Renal cortex interstitium (tissue), 11 donors: Measurements from ENCODE around the gene UVRAG. TPM values are rescaled to one million over a fixed set of nuclear protein-coding genes. Genes with fewer than 3 reads are reported as not detected.

Source experiments
- DNase-seq, 11 donors: peaks; one replicate each; pipeline ENCODE4 v3.0.0-alpha.2; 2013; ENCODE audit warnings: low read depth in 9 of 11, low spot score in 4 of 11; ENCODE audit errors: extremely low read depth in 1 of 11
- polyA plus RNA-seq, 3 donors: library from polyadenylated mRNA; unstranded; fragments of 120-200 nt; gene quantifications; one replicate each; pipeline ENCODE4 v1.2.1, GENCODE V29; 2013; ENCODE audit not compliant: insufficient read length in 3 of 3

UVRAG gene
- polyA plus RNA-seq, 3 donors, result 15.4 to 18.1 (median 16.5) TPM

- no peak for DNase-seq
Observed at GRCh38 chr11:75894036-75894585, 79.1 kb downstream of the UVRAG start.

DNA sequence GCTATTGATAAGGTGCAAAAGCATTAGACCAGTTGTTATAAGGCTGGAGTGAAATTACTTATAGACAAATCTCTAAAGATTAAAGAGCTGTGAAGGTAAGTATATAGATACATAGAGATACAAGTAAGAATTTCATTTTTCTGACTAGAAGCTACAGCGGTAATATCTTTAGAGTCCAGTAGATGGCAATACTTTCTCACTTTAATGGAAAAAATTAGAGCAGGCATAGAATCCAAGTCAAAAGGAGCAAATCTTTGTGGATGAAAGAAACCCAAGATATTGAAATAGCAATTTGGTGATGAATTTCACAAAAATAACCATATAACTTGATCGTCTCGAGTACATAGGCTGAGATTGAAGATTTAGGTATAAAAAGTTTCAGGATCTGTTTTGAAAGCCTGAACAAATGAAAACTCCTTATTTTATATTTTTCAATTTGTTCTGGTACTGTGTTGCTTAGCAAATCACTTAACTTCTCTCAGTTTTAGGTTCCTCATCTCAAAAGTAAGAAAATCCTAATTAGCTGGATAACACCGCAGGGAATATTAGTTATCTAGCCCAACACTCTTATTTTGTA lies 81.9 kb downstream of the UVRAG start:
- peak in 8 of 11 donors; percentile 12 to 41 (median 23) for DNase-seq

- DNase-seq, result no peak
Observed at GRCh38 chr11:75898871-75899270, 83.9 kb downstream of the UVRAG start.

DNA sequence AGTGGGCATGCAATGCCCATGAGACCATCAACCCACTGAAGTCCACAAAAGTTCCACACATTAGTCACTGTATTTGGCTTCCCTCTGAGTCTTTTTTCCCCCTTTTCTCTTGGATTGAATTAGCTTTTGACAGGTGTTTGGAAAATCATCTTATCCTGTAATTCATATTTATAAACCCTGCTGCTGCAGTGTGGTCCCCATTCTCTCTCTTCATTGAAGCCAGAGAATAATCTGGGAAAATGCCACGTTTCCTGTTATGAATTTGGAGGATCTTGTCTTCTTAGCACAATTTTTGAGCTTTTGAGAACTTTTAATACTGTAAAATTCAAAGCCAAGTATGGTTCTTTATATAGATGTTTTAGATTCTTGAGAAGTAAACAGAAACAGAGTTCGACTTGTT lies 84.8 kb downstream of the UVRAG start:
- DNase-seq, result no peak

DNA sequence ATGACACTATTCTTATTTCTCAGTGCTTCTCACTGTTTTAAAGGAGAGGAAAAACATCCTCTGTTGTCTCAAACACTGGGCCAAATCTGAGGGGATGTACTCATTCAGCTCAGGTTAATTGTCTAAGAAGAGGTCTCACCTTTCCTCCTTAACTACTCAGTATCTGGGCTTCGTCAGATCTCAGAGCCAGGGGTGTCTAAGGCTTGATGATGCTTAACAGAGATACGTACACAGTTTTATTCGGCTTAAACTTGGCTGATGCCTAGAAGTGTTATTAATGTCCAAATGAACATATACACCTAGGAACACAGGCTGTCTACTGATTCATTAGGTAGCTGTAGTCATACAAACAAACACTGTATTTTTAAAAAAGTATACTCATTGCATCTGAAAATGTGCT lies 85.8 kb downstream of the UVRAG start:
- DNase-seq, result no peak

DNA sequence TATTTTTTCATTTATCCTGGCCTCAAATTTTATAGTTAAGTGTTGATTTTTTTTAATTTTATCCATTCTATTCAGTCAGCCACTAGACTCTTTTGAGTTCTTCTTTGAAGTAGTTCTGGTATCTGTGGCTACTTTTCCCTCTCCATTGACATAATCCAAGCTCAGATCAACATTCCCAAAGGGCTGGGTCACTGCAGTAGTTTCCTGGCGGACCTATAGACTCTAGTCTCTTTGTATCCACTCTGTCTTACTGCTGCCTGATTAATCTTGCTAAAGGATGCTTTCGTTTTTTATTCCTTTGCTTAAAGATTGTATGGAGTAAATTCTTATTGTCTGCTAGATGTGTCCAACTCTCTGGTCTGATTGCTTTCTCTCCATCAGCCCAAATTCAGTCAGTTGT lies 87.6 kb downstream of the UVRAG start:
- DNase-seq, result no peak

GRCh38 chr11:75903276-75903675 lies 88.3 kb downstream of the UVRAG start:
- no peak for DNase-seq

DNA sequence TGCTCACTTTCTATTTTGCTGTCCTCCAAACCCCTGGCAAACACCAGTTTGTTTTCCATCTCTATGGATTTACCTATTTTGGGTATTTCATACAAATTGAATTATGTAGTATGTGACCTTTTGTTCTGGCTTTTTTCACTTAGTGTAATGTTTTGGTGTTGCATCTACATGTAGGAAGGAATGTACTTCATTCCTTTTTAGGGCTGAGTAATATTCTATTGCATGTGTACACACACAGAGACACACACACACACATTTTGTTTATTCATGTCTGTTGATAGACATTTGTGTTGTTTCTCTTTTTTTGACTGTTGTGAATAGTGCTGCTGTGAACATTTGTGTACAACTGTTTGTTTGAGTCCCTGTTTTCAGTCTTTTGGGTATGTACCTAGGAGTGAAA lies 90.4 kb downstream of the UVRAG start:
- no peak for DNase-seq

GRCh38 chr11:75907906-75908527 lies 93.0 kb downstream of the UVRAG start:
- DNase-seq, result no peak

GRCh38 chr11:75910426-75911145 lies 95.6 kb downstream of the UVRAG start:
- DNase-seq, result no peak

DNA sequence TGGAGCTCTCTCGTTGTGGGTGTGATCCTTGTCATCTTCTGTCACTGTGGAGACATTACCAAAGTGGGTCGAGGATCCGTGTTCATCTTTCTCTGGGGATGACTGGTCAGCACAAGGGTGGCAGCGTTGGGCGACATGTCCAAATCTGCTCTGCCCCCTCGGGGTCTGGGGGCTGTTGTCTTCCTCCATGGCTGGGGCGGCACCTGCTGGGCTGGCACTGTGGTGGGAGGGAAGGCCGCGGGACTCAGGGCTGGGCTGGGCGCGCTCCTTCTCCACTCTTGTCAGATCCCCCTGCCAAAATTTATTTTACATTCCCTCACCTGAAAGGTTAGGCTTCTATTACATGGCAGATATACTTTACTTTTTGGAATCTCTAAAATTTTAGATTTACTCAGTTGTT lies 96.4 kb downstream of the UVRAG start:
- no peak for DNase-seq

GRCh38 chr11:75913984-75914383 lies 99.0 kb downstream of the UVRAG start:
- DNase-seq, result no peak

GRCh38 chr11:75916882-75917281 lies 101.9 kb downstream of the UVRAG start:
- no peak for DNase-seq

DNA sequence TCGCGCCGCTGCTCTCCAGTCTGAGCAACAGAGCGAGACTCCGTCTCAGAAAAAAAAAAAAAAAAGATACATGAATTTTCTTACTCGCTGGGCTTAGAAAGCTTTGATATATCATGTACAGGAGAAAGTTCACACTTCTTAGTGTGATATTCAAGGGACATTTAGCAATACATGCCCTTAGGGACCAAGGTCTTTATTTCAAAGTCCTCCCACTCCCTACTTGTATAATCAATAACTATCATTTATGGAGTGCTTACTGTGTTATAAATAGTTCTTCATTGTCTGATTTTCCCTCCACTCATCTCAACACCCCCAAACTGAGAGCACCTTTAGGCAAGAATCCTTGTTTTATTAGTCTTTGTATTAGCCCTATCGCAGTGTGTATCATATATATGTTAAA lies 103.3 kb downstream of the UVRAG start:
- no peak for DNase-seq

- no peak for DNase-seq
Observed at GRCh38 chr11:75919525-75919924, 104.5 kb downstream of the UVRAG start.

DNA sequence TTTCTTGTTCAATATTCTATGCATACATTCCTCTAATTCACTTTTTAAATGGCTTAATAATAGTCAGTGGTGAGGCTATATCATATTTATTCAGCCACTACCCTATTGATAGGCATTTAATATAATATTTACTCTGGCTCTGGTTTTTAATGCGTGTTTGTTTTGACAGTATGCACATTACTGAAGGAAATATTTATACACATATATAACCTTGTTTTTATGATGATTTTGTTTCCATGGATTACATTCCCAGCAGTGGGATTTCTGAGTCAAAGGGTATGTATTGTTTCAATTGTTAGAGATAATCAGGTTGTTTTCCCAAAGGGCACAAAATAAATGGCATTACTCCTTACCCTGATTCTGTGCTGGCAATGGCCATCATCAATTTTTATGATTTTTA lies 105.8 kb downstream of the UVRAG start:
- DNase-seq, result no peak

DNA sequence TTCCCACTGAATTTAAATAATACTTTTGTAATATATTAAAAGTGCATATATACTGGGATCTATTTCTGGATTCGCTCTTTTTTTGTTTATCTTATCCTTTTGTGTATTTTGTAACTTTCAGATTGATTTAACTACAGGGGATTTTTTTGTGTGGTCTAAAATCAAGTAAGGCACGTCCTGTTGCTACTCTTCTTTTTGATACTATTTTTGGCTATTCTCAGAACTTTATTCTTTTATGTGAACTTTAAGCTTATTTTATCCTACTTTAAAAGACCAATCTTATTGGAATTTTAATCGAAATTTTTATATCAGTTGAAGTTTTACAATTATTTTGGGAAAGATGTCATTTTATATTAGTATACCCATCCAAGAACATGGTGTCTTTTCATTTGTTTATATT lies 106.8 kb downstream of the UVRAG start:
- DNase-seq, result no peak

GRCh38 chr11:75924966-75925784 lies 110.2 kb downstream of the UVRAG start:
- no peak for DNase-seq

DNA sequence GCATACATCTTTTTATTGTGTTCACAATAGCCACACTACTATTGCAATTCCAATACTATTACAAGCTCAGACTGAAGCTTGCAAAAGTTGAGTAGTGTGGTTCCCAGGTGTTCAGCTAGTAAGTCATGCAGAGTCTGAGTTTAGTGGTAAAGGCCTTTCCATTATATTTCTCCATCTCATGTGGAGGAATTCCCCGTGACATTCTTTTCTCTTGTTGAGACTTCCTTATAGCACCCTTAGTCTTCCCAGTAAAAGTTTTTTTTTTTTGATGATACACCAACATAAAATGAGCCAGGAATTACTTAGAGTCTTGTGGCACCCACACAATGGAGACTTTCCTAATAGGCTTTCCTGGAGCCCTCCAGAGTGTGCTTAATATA lies 110.8 kb downstream of the UVRAG start:
- DNase-seq, result no peak

DNA sequence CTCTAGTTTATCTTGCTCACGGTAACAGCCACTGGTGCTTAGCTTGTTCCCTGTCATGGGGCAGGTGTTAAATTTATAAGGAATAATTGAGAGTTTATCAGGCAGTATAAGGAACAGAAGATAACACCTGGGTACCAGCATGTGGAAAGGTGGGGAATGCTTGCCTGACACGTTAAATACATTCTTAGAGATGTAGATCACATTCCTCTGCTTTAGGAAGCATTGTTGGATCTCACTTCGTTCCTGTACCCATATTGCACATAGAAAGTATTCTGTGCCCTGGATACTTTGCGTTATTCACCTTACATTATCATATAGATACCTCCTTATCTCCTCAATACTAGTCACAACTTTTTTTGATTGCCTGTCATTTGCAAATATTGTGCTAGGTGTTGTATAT lies 114.7 kb downstream of the UVRAG start:
- DNase-seq, result no peak
